HepG2 (cell line): ENCODE data around the gene UTP20.

ENCODE experiments used
- E2F5 ChIP-seq: sonication (generic); formaldehyde crosslinking; conservative IDR thresholded peaks from 2 replicates; pipeline ENCODE4 v1.4.0; 2020; ENCODE audit warnings: missing genetic modification reagents
- NFATC3 ChIP-seq: sonication (generic); formaldehyde crosslinking; IDR thresholded peaks from 2 replicates; pipeline ENCODE4 v1.5.1; 2020; ENCODE audit warnings: mild to moderate bottlenecking, missing genetic modification reagents
- POLR2AphosphoS2 ChIP-seq: IDR thresholded peaks from 2 replicates; pipeline ENCODE4 v1.6.1; 2011; ENCODE audit warnings: low read depth, low read length, improper control_type of control experiment
- RAD21 ChIP-seq: fragments of 450-650 bp; formaldehyde crosslinking; IDR thresholded peaks from 2 replicates; pipeline ENCODE4 v1.5.0; 2020; ENCODE audit warnings: mild to moderate bottlenecking
- ZNF143 ChIP-seq: sonication (generic); formaldehyde crosslinking; IDR thresholded peaks from 2 replicates; pipeline ENCODE4 v1.4.0; 2020; ENCODE audit warnings: missing genetic modification reagents

- no peak for TF ChIP-seq E2F5 (CRISPR knock-in tag)
- no peak for TF ChIP-seq NFATC3
- TF ChIP-seq ZNF143: no peak
- no peak for TF ChIP-seq POLR2AphosphoS2
- TF ChIP-seq RAD21 (CRISPR knock-in tag): no peak
These were observed 12.8 kb upstream of the UTP20 start for GRCh38 chr12:101267111-101267510.
